ENCODE data around the gene VARS1.

DNA sequence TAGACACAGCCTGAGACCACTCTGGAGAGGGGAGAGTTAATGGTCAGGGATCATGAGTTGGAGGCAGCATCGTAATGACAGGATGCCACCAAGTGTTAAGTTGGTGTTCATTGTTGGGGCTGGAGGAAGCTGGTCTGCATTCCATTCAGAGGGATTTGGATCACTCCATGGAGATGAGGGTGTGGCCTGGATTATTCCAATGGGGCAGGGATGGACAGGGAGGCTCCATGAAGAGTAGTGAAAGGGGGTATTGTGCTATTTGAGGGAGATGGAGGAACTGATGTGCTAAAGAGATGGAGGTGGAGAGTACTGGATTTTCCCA, 32.0 kb downstream of the VARS1 start:
- TF ChIP-seq, protein P1, sequence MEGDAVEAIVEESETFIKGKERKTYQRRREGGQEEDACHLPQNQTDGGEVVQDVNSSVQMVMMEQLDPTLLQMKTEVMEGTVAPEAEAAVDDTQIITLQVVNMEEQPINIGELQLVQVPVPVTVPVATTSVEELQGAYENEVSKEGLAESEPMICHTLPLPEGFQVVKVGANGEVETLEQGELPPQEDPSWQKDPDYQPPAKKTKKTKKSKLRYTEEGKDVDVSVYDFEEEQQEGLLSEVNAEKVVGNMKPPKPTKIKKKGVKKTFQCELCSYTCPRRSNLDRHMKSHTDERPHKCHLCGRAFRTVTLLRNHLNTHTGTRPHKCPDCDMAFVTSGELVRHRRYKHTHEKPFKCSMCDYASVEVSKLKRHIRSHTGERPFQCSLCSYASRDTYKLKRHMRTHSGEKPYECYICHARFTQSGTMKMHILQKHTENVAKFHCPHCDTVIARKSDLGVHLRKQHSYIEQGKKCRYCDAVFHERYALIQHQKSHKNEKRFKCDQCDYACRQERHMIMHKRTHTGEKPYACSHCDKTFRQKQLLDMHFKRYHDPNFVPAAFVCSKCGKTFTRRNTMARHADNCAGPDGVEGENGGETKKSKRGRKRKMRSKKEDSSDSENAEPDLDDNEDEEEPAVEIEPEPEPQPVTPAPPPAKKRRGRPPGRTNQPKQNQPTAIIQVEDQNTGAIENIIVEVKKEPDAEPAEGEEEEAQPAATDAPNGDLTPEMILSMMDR (conservative IDR thresholded peaks at IDR 0.05 in 1 of 2, IDR thresholded peaks at IDR 0.05 in 1 of 2; ENCODE audit: low read depth in 1 of 2, low read length in 2 of 2) = no peak
- TF ChIP-seq EZH2 (IDR thresholded peaks at IDR 0.05; ENCODE audit: low read length, missing control alignments) = no peak
